BLaER1 treated with 17β-estradiol and CSF1 and Interleukin-3, amounts not matched to agents 10 nM and 100 nM (cell line): Measurements from ENCODE around the gene NFATC3.
"Not testable (repeated sequence)": the region's sequence is repeated elsewhere in the genome, so short reads cannot be mapped to it uniquely, and the experiment has no call there.

Experiments
- H3K27ac ChIP-seq, 11 experiments: shearing (Covaris generic); formaldehyde crosslinking; 2 replicates each; pipeline ENCODE4 v1.8.1; 2022
- H3K27me3 ChIP-seq, 11 experiments: shearing (Covaris generic); formaldehyde crosslinking; 2 replicates each; pipeline ENCODE4 v1.8.1; 2022
- H3K36me3 ChIP-seq, 11 experiments: shearing (Covaris generic); formaldehyde crosslinking; 2 replicates each; pipeline ENCODE4 v1.8.1; 2022
- H3K4me1 ChIP-seq, 10 experiments: shearing (Covaris generic); formaldehyde crosslinking; 2 replicates each; pipeline ENCODE4 v1.8.1; 2022
- H3K4me2 ChIP-seq, 11 experiments: shearing (Covaris generic); formaldehyde crosslinking; 2 replicates each; pipeline ENCODE4 v1.8.1; 2022
- H3K4me3 ChIP-seq, 10 experiments: shearing (Covaris generic); formaldehyde crosslinking; 2 replicates each; pipeline ENCODE4 v1.8.1; 2022
- H3K9ac ChIP-seq, 11 experiments: shearing (Covaris generic); formaldehyde crosslinking; 2 replicates each; pipeline ENCODE4 v1.8.1; 2022
- H3K9me3 ChIP-seq, 11 experiments: shearing (Covaris generic); formaldehyde crosslinking; replicated peaks in 1 of 11; 2 replicates each; pipeline ENCODE4 v1.8.1; 2022
- H4K20me1 ChIP-seq, 11 experiments: shearing (Covaris generic); formaldehyde crosslinking; 2 replicates each; pipeline ENCODE4 v1.8.1; 2022
- Cebpa-rat ChIP-seq, 11 experiments: shearing (Covaris generic); IDR thresholded peaks; 2 replicates each; pipeline ENCODE4 v1.8.1; 2022

Gene NFATC3

GRCh38 chr16:68094614-68094934, 9.4 kb downstream of the NFATC3 start:
- no peaks in the 10 kb centered on the region for H3K27me3 ChIP-seq
- no peaks in the 10 kb centered on the region for H3K9me3 ChIP-seq
- no peak for TF ChIP-seq Cebpa-rat (IDR thresholded peaks at IDR 0.05)
- peaks cover 39 to 80% (median 47%) of the 10 kb centered on the region in 10 experiments for H3K4me1 ChIP-seq
- peaks cover 6 to 17% (median 13%) of the 10 kb centered on the region in 11 experiments; a peak in 18 of 22 replicates for H3K36me3 ChIP-seq
- H4K20me1 ChIP-seq: peaks cover 74 to 100% (median 98%) of the 10 kb centered on the region in 11 experiments
- H3K9ac ChIP-seq: no peak overlapping the region
- H3K27ac ChIP-seq: no peak overlapping the region
- H3K4me3 ChIP-seq: no peak overlapping the region
- peak overlapping the region in 2 of 11 experiments; percentile 34 to 88; a peak in 3 of 22 replicates for H3K4me2 ChIP-seq

- Histone ChIP-seq H3K27me3 (no peaks in the 10 kb centered on the region), H3K9me3 (peaks cover 0 to 12% (median 6%) of the 10 kb centered on the region in 11 experiments; a peak in 16 of 22 replicates), H4K20me1 (peaks cover 78 to 100% (median 100%) of the 10 kb centered on the region in 11 experiments), H3K4me3 (no peak overlapping the region), H3K9ac (no peak overlapping the region), H3K27ac (no peak overlapping the region), H3K4me1 (peaks cover 19 to 61% (median 28%) of the 10 kb centered on the region in 10 experiments), H3K36me3 (peaks cover 6 to 33% (median 21%) of the 10 kb centered on the region in 11 experiments; a peak in 20 of 22 replicates), H3K4me2 (0 out of 22 replicates have a peak overlapping the region, but pooled peaks of 1 of the 11 experiments have one; percentile 8)
- no peak for TF ChIP-seq Cebpa-rat (IDR thresholded peaks at IDR 0.05)
Measured at GRCh38 chr16:68096491-68096890, 11.3 kb downstream of the NFATC3 start.

DNA sequence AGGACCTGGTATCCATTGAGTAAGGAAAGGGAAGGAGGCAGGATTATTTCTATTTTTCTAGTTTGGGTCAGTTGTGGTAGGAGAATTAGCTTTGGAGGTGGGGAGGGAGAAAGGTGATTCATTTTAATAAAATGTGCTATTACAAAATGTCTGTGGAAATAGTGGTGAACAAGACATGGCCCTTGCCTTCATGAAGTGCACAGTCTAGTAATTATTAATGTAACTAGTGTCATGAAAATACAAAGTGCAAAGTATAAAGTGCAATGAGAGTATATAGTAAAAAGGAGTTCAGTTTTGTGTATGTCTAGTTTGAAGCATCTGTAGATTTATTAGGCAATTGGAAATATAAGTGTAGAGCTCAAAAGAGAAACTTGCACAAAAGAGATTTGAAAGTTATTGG, 11.9 kb downstream of the NFATC3 start:
- no peak for TF ChIP-seq Cebpa-rat (IDR thresholded peaks at IDR 0.05)
- peaks cover 0 to 17% (median 12%) of the 10 kb centered on the region in 11 experiments; a peak in 16 of 22 replicates for H3K9me3 ChIP-seq
- no peaks in the 10 kb centered on the region for H3K27me3 ChIP-seq
- no peak overlapping the region for H3K27ac ChIP-seq
- H3K4me1 ChIP-seq: peaks cover 15 to 55% (median 22%) of the 10 kb centered on the region in 10 experiments
- H3K9ac ChIP-seq: no peak overlapping the region
- no peak overlapping the region for H3K4me3 ChIP-seq
- peaks cover 6 to 38% (median 23%) of the 10 kb centered on the region in 11 experiments; a peak in 20 of 22 replicates for H3K36me3 ChIP-seq
- H4K20me1 ChIP-seq: peaks cover 72 to 100% (median 99%) of the 10 kb centered on the region in 11 experiments
- no peak overlapping the region for H3K4me2 ChIP-seq

DNA sequence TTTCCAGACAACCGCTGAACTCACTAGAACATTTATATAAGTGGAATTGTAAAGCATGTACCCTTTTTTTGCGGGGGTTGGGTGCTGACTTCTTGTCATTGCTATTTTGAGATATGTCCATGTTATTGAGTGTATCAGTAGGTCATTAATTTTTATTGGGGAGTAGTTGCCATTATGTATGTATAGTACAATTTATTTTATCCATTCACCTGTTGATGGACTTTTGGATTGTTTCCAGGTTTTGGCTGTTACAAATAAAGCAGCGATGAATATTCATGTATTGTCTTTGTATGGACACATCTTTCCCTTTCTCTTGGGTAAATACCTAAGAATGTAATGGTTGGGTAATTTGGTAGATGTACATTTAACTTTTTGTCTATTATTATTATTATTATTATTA, 12.7 kb downstream of the NFATC3 start:
- no peak for TF ChIP-seq Cebpa-rat (IDR thresholded peaks at IDR 0.05)
- peaks cover 10 to 47% (median 14%) of the 10 kb centered on the region in 10 experiments; a peak in 19 of 20 replicates for H3K4me1 ChIP-seq
- no peaks in the 10 kb centered on the region for H3K27me3 ChIP-seq
- no peak overlapping the region for H3K4me3 ChIP-seq
- H4K20me1 ChIP-seq: peaks cover 64 to 100% (median 99%) of the 10 kb centered on the region in 11 experiments
- H3K36me3 ChIP-seq: peaks cover 6 to 42% (median 24%) of the 10 kb centered on the region in 11 experiments; a peak in 20 of 22 replicates
- no peak overlapping the region for H3K9ac ChIP-seq
- no peak overlapping the region for H3K27ac ChIP-seq
- H3K4me2 ChIP-seq: no peak overlapping the region
- peaks cover 0 to 25% (median 20%) of the 10 kb centered on the region in 11 experiments; a peak in 17 of 22 replicates for H3K9me3 ChIP-seq

- Histone ChIP-seq H3K9ac (no peak overlapping the region), H3K4me1 (peaks cover 0 to 21% (median 0%) of the 10 kb centered on the region in 10 experiments; a peak in 9 of 20 replicates), H3K36me3 (peaks cover 19 to 67% (median 43%) of the 10 kb centered on the region in 11 experiments), H3K9me3 (peaks cover 13 to 51% (median 45%) of the 10 kb centered on the region in 11 experiments), H4K20me1 (peaks cover 48 to 100% (median 97%) of the 10 kb centered on the region in 11 experiments), H3K4me2 (no peak overlapping the region), H3K27ac (no peak overlapping the region), H3K27me3 (no peaks in the 10 kb centered on the region), H3K4me3 (no peak overlapping the region)
- TF ChIP-seq Cebpa-rat (IDR thresholded peaks at IDR 0.05): no peak
Measured at GRCh38 chr16:68100488-68100887, 15.3 kb downstream of the NFATC3 start.

GRCh38 chr16:68105611-68106010, 20.4 kb downstream of the NFATC3 start:
- peaks cover 63 to 98% (median 96%) of the 10 kb centered on the region in 11 experiments for H3K9me3 ChIP-seq
- TF ChIP-seq Cebpa-rat (IDR thresholded peaks at IDR 0.05): no peak
- no peaks in the 10 kb centered on the region for H3K27me3 ChIP-seq
- H3K9ac ChIP-seq: no peak overlapping the region
- H3K36me3 ChIP-seq: peaks cover 13 to 78% (median 56%) of the 10 kb centered on the region in 11 experiments; a peak in 20 of 22 replicates
- no peak overlapping the region for H3K4me2 ChIP-seq
- H3K4me1 ChIP-seq: no peaks in the 10 kb centered on the region
- H3K27ac ChIP-seq: no peak overlapping the region
- peaks cover 9 to 99% (median 74%) of the 10 kb centered on the region in 11 experiments; a peak in 18 of 22 replicates for H4K20me1 ChIP-seq
- H3K4me3 ChIP-seq: 0 out of 20 replicates have a peak overlapping the region, but pooled peaks of 1 of the 10 experiments have one; percentile 12

DNA sequence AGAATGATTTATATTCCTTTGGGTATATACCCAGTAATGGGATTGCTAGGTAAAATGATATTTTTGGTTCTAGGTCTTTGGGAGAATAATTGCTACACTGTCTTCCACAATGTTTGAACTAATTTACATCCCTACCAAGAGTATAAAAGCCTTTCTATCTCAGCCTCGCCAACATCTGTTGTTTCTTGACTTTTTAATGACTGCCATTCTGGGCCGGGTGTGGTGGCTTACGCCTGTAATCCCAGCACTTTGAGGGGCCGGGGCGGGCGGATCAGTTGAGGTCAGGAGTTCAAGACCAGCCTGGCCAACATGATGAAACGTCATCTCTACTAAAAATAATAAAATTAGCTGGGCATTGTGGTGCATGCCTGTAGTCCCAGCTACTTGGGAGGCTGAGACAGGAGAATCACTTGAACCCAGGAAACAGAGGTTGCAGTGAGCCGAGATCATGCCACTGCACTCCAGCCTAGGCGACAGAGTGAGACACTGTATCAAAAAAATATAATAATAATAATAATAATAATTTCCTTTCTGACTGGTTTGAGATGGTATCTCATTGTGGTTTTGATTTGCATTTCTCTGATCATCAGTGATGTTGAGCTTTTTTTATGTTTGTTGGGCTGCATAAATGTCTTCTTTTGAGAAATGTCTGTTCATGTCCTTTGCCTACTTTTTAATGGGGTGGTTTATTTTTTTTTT, 22.2 kb downstream of the NFATC3 start:
- peaks cover 75 to 100% (median 99%) of the 10 kb centered on the region in 11 experiments for H3K9me3 ChIP-seq
- H3K9ac ChIP-seq, H3K27ac ChIP-seq, H3K4me2 ChIP-seq, H3K4me1 ChIP-seq, H3K4me3 ChIP-seq, H3K27me3 ChIP-seq: not testable (repeated sequence)
- H4K20me1 ChIP-seq: peaks cover 9 to 99% (median 70%) of the 10 kb centered on the region in 11 experiments; a peak in 16 of 22 replicates
- H3K36me3 ChIP-seq: peaks cover 13 to 78% (median 58%) of the 10 kb centered on the region in 11 experiments; a peak in 20 of 22 replicates

GRCh38 chr16:68109156-68109555, 24.0 kb downstream of the NFATC3 start:
- H3K36me3 ChIP-seq: peaks cover 9 to 77% (median 52%) of the 10 kb centered on the region in 11 experiments; a peak in 20 of 22 replicates
- not testable (repeated sequence) for H3K27ac ChIP-seq, H3K4me3 ChIP-seq, H3K9ac ChIP-seq, H3K4me2 ChIP-seq, H3K27me3 ChIP-seq
- H3K4me1 ChIP-seq: peaks cover 0 to 20% (median 13%) of the 10 kb centered on the region in 10 experiments; a peak in 13 of 20 replicates
- H3K9me3 ChIP-seq: peaks cover 75 to 90% (median 85%) of the 10 kb centered on the region in 11 experiments
- peaks cover 20 to 99% (median 71%) of the 10 kb centered on the region in 11 experiments for H4K20me1 ChIP-seq

- peaks cover 5 to 64% (median 38%) of the 10 kb centered on the region in 11 experiments; a peak in 19 of 22 replicates for H3K36me3 ChIP-seq
- H3K9me3 ChIP-seq: peaks cover 61 to 76% (median 71%) of the 10 kb centered on the region in 11 experiments
- H3K27ac ChIP-seq, H3K4me3 ChIP-seq, H3K4me2 ChIP-seq, H3K9ac ChIP-seq, H3K27me3 ChIP-seq: not testable (repeated sequence)
- peaks cover 35 to 99% (median 72%) of the 10 kb centered on the region in 11 experiments for H4K20me1 ChIP-seq
- peaks cover 0 to 33% (median 17%) of the 10 kb centered on the region in 10 experiments; a peak in 13 of 20 replicates for H3K4me1 ChIP-seq
Measured at GRCh38 chr16:68110611-68111010, 25.4 kb downstream of the NFATC3 start.
